Muscle of arm (tissue), 12 donors: ENCODE measurements around the gene B3GNT5. TPM values are rescaled to one million over a fixed set of nuclear protein-coding genes. Genes with fewer than 3 reads are reported as not detected.

Source experiments
- DNase-seq: peaks from one replicate; pipeline ENCODE4 v3.0.0-alpha.2; 2013
- polyA plus RNA-seq, 12 donors: library from polyadenylated mRNA; unstranded; fragments of 120-200 nt; gene quantifications; one replicate each; pipeline ENCODE4 v1.2.1, GENCODE V29; 2013; ENCODE audit not compliant: insufficient read length in 12 of 12

Gene B3GNT5
- polyA plus RNA-seq, 12 donors: 6.7 to 17.3 (median 12.0) TPM; not detected in 1

DNA sequence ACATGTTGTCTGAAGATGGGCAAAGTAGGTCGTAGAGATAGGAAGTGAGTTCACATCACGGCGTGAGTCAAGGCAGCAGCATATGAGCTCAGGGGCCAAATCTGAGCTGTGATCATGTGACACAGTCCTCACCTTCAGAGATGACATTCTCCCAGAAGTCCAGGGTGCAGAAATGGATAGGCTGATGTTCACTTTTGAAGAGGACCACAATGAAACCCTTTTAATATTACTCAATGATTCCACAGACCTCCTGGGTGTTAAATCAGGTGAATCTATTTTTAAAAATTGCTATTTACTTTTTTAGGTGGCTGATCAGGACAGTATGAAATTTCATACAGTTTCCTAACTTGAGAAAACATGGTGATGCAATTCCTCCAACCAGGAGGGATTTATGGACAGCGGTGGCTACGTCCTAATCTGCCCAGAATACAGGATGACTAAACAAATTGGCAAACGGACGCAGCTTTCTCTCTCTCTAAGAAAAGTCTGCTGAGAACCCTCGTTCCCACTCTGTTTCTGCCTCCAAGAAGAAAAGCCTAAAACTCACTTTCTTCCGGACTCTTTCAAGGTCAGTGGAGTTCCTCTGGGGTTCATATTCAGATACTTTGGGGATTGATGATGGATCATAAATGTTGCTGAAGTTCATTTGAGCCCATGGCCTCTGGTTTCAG lies 34.4 kb downstream of the B3GNT5 start:
- no peak for DNase-seq

- no peak for DNase-seq
These were observed 35.1 kb downstream of the B3GNT5 start for GRCh38 chr3:183288117-183288516.

- no peak for DNase-seq
These were observed 37.2 kb downstream of the B3GNT5 start for GRCh38 chr3:183290216-183290615.

DNA sequence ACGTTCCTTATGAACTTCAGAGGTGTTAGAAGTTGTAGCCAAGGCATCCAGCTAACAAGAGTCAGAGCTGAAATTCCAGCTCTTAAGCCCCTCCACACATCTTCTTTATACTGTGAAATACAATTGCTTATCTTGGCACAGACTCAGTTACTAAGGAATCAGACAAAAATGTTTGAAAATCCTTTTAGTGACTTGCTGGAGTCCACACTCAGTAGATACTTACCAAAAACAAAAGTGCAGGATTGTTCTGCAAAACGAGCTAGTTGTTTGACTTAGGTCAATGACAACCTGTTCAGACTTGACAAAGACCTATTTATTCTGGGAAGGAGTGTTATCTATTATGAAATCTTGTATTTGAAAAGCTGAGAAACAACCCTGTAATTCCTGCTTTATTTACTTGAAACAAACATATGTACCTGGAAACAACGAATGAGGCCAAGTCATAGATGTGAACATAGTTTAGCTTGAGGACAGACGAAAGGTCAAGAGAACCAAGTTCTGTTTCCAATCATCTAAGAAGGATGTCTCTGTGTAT lies 38.5 kb downstream of the B3GNT5 start:
- DNase-seq: no peak

DNA sequence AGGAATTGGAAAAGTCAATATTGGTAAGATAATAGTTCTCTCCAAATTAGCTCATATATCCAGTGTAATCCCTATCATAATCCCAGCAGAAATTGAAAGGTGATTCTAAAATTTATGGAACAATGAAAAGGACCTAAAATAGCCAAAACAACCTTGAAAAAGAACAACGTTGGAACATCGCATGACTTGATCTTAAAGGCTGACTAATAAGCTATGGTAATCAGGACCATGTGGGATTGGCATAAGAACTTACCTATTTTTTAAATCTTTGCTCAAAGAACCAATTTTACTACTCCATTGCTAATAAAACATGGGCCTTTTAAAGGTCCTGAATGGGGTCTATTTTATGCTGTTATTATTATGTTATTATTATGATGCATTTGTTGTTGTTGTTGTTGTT lies 40.9 kb downstream of the B3GNT5 start:
- no peak for DNase-seq

DNA sequence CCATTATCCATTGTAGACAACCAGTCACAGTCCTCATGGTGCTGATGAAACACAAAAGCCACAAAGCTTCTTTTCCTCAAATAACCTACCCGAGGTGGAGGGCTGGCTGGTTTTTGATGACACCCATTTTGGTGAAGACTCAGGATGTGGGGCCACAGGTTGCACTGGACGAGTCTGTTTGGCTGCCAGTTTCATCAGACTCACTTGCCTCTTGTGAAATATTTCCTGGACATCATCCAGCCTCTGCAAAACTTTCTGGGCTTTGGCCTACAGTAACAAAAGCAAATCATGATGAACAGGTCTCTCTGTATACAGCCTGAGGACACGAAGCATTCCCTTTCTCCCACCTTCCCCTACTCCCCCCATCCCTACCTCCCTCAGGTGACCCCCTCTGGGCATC lies 42.2 kb downstream of the B3GNT5 start:
- no peak for DNase-seq

DNA sequence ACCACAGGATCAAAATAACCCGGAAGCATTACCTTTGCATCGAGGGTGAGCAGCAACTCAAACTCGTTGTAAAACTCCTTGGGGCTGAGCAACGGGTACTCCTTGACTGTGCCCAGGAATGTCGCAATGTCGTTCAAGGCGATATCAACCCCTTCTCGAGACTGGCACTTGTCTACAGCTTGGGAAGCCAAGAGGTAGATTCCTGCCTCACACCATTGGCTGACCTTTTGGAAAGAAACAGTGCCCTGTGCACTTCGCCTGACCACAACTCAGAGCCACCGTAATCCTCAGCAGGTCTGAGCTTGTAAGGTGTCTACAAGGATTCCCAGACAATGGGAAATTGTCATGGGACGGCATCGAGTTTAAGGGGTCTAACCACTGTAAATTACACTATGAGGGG lies 43.9 kb downstream of the B3GNT5 start:
- no peak for DNase-seq

- peak; percentile 58 for DNase-seq
These were observed 45.7 kb downstream of the B3GNT5 start for GRCh38 chr3:183298701-183299153.

DNA sequence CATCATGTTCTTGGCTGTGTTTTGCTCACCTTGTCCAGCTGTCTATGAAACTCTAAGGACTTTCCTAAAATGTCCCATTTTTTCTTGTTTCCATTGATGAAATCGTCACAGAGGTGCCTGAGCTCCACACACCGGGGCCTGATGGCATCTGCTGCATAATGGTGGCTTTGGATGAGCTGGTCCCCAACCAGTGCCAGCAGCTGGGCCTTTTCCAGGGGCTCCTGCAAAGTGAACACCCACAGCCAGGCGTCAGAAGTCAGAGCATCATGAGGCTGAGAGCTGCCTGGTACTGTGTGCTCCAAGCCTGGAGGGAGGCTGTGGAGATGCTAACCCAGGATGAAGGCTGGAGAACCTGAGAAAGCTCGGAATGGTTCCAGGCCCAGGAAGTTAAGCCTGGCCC lies 46.9 kb downstream of the B3GNT5 start:
- no peak for DNase-seq

DNA sequence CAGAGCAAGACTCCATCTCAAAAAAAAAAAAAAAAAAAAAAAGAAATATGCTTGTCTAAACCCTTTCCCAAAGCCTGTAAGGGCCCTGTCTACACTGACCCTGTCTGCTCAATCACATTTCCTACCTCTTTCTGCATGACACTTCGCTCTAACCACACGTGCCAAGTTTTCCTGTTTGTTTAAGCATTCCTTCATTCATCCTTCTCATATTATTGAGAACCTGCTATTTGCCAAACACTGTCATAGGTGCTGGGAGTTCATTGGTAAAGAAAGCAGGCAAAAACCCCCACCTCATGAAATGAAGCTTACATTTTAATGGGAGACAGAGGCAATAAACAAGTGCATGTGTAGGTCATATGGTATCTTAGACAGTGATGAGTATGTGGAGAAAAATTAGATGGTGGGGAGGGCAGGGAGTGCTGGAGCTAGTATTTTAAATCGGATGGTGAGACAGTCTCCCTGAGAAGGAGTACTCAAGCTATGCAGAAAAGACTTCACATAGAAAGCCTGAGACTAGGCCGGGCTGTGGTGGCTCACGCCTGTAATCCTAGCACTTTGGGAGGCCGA lies 48.0 kb downstream of the B3GNT5 start:
- DNase-seq: no peak

DNA sequence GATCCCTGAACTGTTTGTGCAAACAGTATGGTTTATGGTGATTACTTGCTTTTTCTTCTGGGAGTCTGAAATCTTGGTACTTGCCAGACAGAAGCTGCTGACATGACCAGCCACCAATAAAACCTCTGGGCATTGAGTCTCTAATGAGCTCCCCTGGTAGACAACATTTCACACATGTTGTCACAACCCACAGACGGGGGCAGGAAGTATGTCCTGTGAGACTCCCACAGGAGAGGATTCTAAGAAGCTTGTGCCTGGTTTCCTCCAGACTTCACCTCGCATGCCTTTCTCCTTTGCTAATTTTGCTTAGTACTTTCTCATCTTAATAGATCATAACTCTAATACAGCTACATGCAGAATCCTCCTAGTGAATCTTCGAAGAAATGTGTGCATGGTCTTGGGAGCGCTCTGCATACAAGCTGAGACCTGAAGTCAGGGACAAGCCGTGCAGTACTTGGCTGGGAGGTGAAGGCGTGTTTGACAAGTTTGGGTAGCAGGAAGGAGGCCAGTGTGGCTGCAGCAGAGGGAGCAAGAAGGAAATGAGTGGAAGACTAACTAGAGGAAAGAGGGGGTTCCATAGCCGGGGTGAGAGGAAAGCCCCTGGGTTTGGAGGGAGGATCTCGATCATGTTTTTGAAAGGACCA lies 49.0 kb downstream of the B3GNT5 start:
- DNase-seq: no peak

DNA sequence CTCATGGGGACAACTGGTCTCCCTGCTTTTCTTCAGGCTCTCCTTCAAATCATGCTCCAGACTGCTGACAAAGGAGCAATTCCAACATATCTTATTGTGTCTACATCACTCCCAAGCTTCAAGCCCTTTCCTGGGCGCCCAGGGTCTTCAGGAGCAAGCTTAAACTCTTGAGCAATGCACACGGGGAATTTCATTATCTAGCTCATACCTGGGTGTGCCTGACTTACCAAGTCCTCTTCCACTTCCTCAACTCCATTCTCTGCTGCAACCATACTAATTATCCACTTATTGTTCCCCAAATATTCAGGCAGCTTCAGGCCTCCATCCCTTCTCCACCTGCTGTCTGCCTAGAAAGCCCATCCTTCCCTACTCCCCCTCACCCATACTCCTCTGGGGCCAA lies 50.6 kb downstream of the B3GNT5 start:
- no peak for DNase-seq

- peak; percentile 46 for DNase-seq
These were observed 54.0 kb downstream of the B3GNT5 start for GRCh38 chr3:183306798-183307671.

GRCh38 chr3:183307749-183308148 lies 54.7 kb downstream of the B3GNT5 start:
- DNase-seq: no peak

DNA sequence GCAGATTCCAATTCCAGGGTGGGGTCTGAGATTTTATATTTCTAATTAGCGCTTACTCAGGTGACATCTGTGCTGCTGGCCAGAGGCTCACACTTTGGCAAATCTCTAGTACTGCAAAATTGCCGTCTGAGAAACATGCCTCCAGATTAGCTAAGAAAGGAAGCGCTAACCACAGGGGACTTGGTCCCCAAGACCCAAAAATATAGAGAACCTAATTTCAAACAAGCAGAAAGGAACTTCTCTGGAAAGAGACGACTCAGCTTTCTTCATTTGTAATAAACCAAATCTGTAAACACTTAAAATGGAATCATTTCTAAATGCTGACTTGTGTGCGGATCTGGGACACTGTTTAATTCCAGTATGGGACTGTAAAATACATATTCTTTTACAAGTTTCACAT lies 55.7 kb downstream of the B3GNT5 start:
- DNase-seq: no peak

GRCh38 chr3:183309276-183309675 lies 56.2 kb downstream of the B3GNT5 start:
- no peak for DNase-seq

- DNase-seq: no peak
These were observed 57.9 kb downstream of the B3GNT5 start for GRCh38 chr3:183310936-183311335.

- DNase-seq: no peak
These were observed 59.4 kb downstream of the B3GNT5 start for GRCh38 chr3:183312433-183312832.

DNA sequence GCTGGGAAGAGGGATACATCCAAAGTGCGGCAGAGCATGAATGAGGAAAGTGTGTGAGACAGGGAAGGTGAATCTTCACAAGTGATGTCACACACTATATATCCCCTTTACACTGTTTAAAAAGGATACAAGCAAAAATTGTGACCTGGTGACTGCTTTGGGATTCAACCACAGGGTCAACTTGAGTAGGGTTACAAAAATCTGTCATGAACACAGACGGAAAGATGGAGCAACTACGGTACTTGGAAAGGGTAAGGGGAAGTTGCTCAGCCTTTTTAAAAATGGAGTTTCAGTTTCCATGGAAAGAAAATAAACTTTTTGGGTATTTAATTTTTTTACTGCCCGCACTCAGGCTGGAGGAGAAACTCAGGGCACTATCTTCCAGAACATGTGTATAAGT lies 60.3 kb downstream of the B3GNT5 start:
- no peak for DNase-seq

GRCh38 chr3:183313764-183314163 lies 60.7 kb downstream of the B3GNT5 start:
- no peak for DNase-seq

- no peak for DNase-seq
These were observed 62.7 kb downstream of the B3GNT5 start for GRCh38 chr3:183315739-183316138.

DNA sequence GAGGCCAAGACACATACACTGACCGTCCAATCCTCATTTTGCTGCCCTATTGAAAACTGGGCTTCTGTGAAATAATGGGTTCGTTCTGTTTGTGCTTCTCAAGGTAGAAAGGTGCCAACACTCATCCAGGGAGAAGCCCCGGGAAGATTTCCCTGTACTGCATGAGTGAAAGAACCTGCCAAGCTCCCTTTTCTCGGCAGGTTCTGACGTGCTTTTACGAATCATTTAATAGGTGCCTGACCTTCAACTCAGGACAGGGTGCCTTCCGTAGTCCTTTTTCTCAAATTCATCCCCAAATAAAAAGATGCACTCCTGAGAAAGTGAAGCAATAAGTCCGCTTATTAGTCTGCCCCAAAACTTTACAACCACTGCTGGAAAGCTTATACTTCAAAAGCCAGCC lies 64.2 kb downstream of the B3GNT5 start:
- DNase-seq: no peak
